ENCODE measurements around the gene XCR1. TPM values are rescaled to one million over a fixed set of nuclear protein-coding genes. Genes with fewer than 3 reads are reported as not detected.

XCR1 gene
- total RNA-seq, 6 experiments from 2014 or later, result not detected

DNA sequence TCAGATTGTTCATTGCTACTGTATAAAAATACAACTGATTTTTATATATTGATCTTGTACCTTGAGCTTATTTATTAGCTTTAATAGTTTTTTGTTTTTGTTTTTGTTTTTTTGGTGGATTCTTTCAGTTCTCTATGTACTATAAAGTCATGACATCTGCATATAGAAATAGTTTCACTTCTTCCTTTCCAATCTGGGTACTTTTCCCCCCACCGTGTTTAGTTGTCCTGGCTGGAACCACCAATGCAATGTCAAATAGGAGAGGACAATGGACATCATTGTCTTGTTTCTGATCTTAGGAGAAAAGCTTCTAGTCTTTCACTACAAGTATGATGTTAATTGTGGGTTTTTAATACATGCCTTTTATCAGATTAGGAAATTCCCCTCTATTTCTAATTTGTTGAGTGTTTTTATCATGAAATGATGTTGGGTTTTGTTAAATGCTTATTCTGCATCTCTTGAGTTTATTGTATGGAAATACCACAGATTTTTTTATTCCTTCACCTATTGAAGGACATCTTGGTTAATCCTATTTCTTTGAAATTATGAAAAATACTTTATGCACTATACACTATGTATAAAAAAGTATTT lies 2.8 kb upstream of the XCR1 start:
- Mint-ChIP-seq H3K27me3 (ENCODE audit: insufficient read depth) (peaks cover 15% of the 10 kb centered on the region), H3K27ac (no peak overlapping the region), H3K4me1 (ENCODE audit: low read depth) (no peaks in the 10 kb centered on the region), H3K4me3 (no peak overlapping the region), H3K9me3 (peaks cover 13% of the 10 kb centered on the region), H3K36me3 (ENCODE audit: low read depth) (peaks cover 11% of the 10 kb centered on the region)
- no peak for DNase-seq
- TF ChIP-seq, protein P1, sequence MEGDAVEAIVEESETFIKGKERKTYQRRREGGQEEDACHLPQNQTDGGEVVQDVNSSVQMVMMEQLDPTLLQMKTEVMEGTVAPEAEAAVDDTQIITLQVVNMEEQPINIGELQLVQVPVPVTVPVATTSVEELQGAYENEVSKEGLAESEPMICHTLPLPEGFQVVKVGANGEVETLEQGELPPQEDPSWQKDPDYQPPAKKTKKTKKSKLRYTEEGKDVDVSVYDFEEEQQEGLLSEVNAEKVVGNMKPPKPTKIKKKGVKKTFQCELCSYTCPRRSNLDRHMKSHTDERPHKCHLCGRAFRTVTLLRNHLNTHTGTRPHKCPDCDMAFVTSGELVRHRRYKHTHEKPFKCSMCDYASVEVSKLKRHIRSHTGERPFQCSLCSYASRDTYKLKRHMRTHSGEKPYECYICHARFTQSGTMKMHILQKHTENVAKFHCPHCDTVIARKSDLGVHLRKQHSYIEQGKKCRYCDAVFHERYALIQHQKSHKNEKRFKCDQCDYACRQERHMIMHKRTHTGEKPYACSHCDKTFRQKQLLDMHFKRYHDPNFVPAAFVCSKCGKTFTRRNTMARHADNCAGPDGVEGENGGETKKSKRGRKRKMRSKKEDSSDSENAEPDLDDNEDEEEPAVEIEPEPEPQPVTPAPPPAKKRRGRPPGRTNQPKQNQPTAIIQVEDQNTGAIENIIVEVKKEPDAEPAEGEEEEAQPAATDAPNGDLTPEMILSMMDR (IDR thresholded peaks at IDR 0.05), result no peak

DNA sequence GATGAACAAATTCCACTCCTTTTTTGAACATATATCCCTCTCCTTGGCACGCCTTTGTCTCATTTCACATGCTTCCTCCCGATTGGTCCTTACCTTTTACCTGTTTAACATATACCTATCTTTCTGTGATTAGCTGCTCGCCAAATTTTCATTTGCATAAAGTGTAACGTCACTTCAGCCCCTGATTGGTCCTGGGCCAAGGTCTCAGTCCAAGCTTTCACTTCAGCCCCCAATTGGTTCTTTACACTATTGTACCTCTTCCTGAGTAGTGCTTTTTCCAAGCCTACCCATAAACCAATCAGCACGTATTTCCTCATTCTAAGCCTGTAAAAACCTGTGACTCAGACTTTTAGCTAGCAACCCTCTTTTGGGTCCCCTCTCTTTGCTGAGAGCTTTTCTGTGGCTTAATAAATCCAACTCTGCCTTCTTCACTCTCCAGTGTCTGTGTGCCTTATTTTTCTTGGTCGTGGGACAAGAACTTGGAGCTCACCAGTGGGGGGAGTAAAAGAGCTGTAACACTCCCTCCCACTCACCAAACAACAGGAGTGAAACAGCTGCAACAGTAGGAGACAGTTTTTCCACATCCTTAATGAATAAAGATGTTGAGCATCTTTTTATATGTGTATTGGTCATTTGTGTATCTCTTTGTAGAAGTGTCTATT lies 584 bp upstream of the XCR1 start:
- Mint-ChIP-seq H3K9me3 (peaks cover 13% of the 10 kb centered on the region), H3K27me3 (ENCODE audit: insufficient read depth) (peaks cover 11% of the 10 kb centered on the region), H3K27ac (no peak overlapping the region), H3K4me3 (no peak overlapping the region), H3K36me3 (ENCODE audit: low read depth) (peaks cover 11% of the 10 kb centered on the region), H3K4me1 (ENCODE audit: low read depth) (no peaks in the 10 kb centered on the region)
- TF ChIP-seq, protein P1 (IDR thresholded peaks at IDR 0.05), result no peak
- DNase-seq, result no peak

GRCh38 chr3:46025139-46025538 lies 2.1 kb downstream of the XCR1 start:
- no peak overlapping the region for H3K4me3 Mint-ChIP-seq
- peaks cover 13% of the 10 kb centered on the region for H3K9me3 Mint-ChIP-seq
- H3K27ac Mint-ChIP-seq, result no peak overlapping the region
- no peaks in the 10 kb centered on the region for H3K4me1 Mint-ChIP-seq (ENCODE audit: low read depth)
- peaks cover 30% of the 10 kb centered on the region for H3K27me3 Mint-ChIP-seq (ENCODE audit: insufficient read depth)
- DNase-seq, result no peak
- peaks cover 11% of the 10 kb centered on the region for H3K36me3 Mint-ChIP-seq (ENCODE audit: low read depth)
- TF ChIP-seq, protein P1 (IDR thresholded peaks at IDR 0.05), result no peak

DNA sequence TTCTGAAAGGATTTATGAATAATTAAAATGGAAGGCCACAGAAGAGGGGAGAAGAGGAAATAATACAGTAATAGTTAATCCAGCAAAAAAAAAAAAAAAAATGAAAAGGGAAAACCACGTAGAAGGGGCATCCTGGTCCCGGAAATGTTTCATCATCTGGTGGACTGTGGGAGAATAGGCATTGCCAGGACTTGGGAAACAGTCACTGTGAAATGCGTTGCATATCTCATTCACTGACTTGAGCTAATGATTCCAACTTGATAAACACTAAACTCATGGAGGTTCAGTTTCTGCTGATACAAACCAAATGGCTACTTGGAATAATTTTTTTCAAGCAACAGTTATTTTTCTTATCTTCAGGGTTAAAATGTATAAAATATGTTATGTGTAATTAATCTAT lies 3.2 kb downstream of the XCR1 start:
- TF ChIP-seq, protein P1 (IDR thresholded peaks at IDR 0.05), result no peak
- peaks cover 34% of the 10 kb centered on the region for H3K27me3 Mint-ChIP-seq (ENCODE audit: insufficient read depth)
- H3K36me3 Mint-ChIP-seq (ENCODE audit: low read depth), result peaks cover 11% of the 10 kb centered on the region
- no peaks in the 10 kb centered on the region for H3K4me1 Mint-ChIP-seq (ENCODE audit: low read depth)
- no peak overlapping the region for H3K4me3 Mint-ChIP-seq
- DNase-seq, result no peak
- H3K9me3 Mint-ChIP-seq, result peaks cover 13% of the 10 kb centered on the region
- no peak overlapping the region for H3K27ac Mint-ChIP-seq

- TF ChIP-seq, protein P1 (IDR thresholded peaks at IDR 0.05), result no peak
- peaks cover 7% of the 10 kb centered on the region; the same call in 1 of the 2 replicates for H3K36me3 Mint-ChIP-seq (ENCODE audit: low read depth)
- DNase-seq, result no peak
- peaks cover 34% of the 10 kb centered on the region for H3K27me3 Mint-ChIP-seq (ENCODE audit: insufficient read depth)
- peaks cover 6% of the 10 kb centered on the region for H3K9me3 Mint-ChIP-seq
- H3K4me1 Mint-ChIP-seq (ENCODE audit: low read depth), result no peaks in the 10 kb centered on the region
- no peak overlapping the region for H3K27ac Mint-ChIP-seq
- no peak overlapping the region for H3K4me3 Mint-ChIP-seq
Measured at GRCh38 chr3:46022909-46023785, 4.1 kb downstream of the XCR1 start.

Data from HFFc6 (cell line).